H1 (cell line): ENCODE data around the gene LRRIQ3.

Source experiments
- CTCF ChIP-seq, 3 experiments: IDR thresholded peaks; 1 replicate in 2 of 3; 2 replicates in 1 of 3; pipeline versions ENCODE4 v1.5.1 to v1.6.1; 2011; ENCODE audit warnings: low read length in 3 of 3, mild to moderate bottlenecking in 3 of 3, inconsistent platforms in 2 of 3, low read depth in 1 of 3, moderate library complexity in 1 of 3; ENCODE audit not compliant: insufficient read depth in 1 of 3; ENCODE audit errors: control extremely low read depth in 1 of 3
- EGR1 ChIP-seq: IDR thresholded peaks from 2 replicates; pipeline ENCODE4 v1.6.1; 2011; ENCODE audit warnings: low read depth, low read length, borderline replicate concordance
- EZH2 ChIP-seq: fragments of 200-600 bp; sonication (generic); IDR thresholded peaks from 2 replicates; pipeline ENCODE4 v1.7.1; 2012; ENCODE audit warnings: low read depth, mild to moderate bottlenecking, moderate library complexity, low read length, inconsistent platforms; ENCODE audit not compliant: severe bottlenecking
- PHF8 ChIP-seq: fragments of 200-600 bp; sonication (generic); conservative IDR thresholded peaks from 2 replicates; pipeline ENCODE4 v1.7.1; 2012; ENCODE audit warnings: low read depth, mild to moderate bottlenecking, inconsistent platforms, low read length, moderate library complexity
- POLR2A ChIP-seq, 2 experiments: IDR thresholded peaks; 1 replicate in 1 of 2; 2 replicates in 1 of 2; pipeline ENCODE4 v1.6.1; 2011; ENCODE audit warnings: low read depth in 2 of 2, low read length in 2 of 2, mild to moderate bottlenecking in 2 of 2; ENCODE audit errors: control extremely low read depth in 1 of 2
- RAD21 ChIP-seq, 2 experiments: IDR thresholded peaks in 1 of 2; conservative IDR thresholded peaks in 1 of 2; 2 replicates each; pipeline ENCODE4 v1.6.1; 2011; ENCODE audit warnings: low read depth in 2 of 2, low read length in 2 of 2, improper control_type of control experiment in 1 of 2, inconsistent platforms in 1 of 2, mild to moderate bottlenecking in 1 of 2, moderate library complexity in 1 of 2
- RFX5 ChIP-seq: IDR thresholded peaks from 2 replicates; pipeline ENCODE4 v1.6.1; 2011; ENCODE audit warnings: low read depth, low read length, improper control_type of control experiment, borderline replicate concordance
- SIN3A ChIP-seq, 2 experiments: IDR thresholded peaks in 1 of 2; conservative IDR thresholded peaks in 1 of 2; 2 replicates each; pipeline ENCODE4 v1.6.1; 2011 to 2012; ENCODE audit warnings: low read length in 2 of 2, improper control_type of control experiment in 1 of 2, low read depth in 1 of 2, mild to moderate bottlenecking in 1 of 2
- USF2 ChIP-seq: IDR thresholded peaks from 2 replicates; pipeline ENCODE4 v1.6.1; 2011; ENCODE audit warnings: low read length, improper control_type of control experiment
- YY1 ChIP-seq: IDR thresholded peaks from 2 replicates; pipeline ENCODE4 v1.6.1; 2011; ENCODE audit warnings: low read depth, mild to moderate bottlenecking, low read length

- TF ChIP-seq YY1 (no peak), POLR2A (IDR thresholded peaks at IDR 0.05; ENCODE audit: control extremely low read depth in 1 of 2, low read depth in 2 of 2, low read length in 2 of 2) (no peak), SIN3A (conservative IDR thresholded peaks at IDR 0.05 in 1 of 2, IDR thresholded peaks at IDR 0.05 in 1 of 2; ENCODE audit: low read depth in 1 of 2, low read length in 2 of 2) (no peak), RAD21 (IDR thresholded peaks at IDR 0.05 in 1 of 2, conservative IDR thresholded peaks at IDR 0.05 in 1 of 2; ENCODE audit: low read depth in 2 of 2, low read length in 2 of 2) (no peak), CTCF (IDR thresholded peaks at IDR 0.05; ENCODE audit: control extremely low read depth in 1 of 3, insufficient read depth in 1 of 3, low read depth in 1 of 3, low read length in 3 of 3) (no peak), RFX5 (no peak), EGR1 (no peak), USF2 (no peak), EZH2 (no peak), PHF8 (no peak)
Observed at GRCh38 chr1:74222701-74223100, 24.7 kb upstream of the LRRIQ3 start.
